HepG2 (cell line): Measurements from ENCODE around the gene GNG7. TPM values are rescaled to one million over a fixed set of nuclear protein-coding genes. Genes with fewer than 3 reads are reported as not detected.

ENCODE experiments used
- CEBPG ChIP-seq: IDR thresholded peaks from 2 replicates; pipeline ENCODE4 v1.6.1; 2016
- DPF2 ChIP-seq: sonication (generic); formaldehyde crosslinking; IDR thresholded peaks from 2 replicates; pipeline ENCODE4 v1.4.0; 2020; ENCODE audit warnings: mild to moderate bottlenecking, low read depth, missing genetic modification reagents, borderline replicate concordance
- GABPA ChIP-seq, 2 experiments: IDR thresholded peaks; 2 replicates each; pipeline ENCODE4 v1.6.1; 2011 to 2016; ENCODE audit warnings: low read depth in 2 of 2, low read length in 1 of 2, missing biosample characterization in 1 of 2, missing genetic modification characterization in 1 of 2
- HNRNPUL1 ChIP-seq: fragments of 200-400 bp; formaldehyde crosslinking; IDR thresholded peaks from 2 replicates; pipeline ENCODE4 v1.6.1; 2017; ENCODE audit warnings: low read depth, mild to moderate bottlenecking, low read length, moderate library complexity
- MYC ChIP-seq: sonication (generic); formaldehyde crosslinking; IDR thresholded peaks from 2 replicates; pipeline ENCODE4 v1.9.0; 2021; ENCODE audit warnings: missing genetic modification reagents, borderline replicate concordance
- TOPORS ChIP-seq: sonication (generic); formaldehyde crosslinking; IDR thresholded peaks from 2 replicates; pipeline ENCODE4 v1.8.0; 2023; ENCODE audit warnings: mild to moderate bottlenecking, missing genetic modification reagents
- TSC22D2 ChIP-seq: sonication (generic); formaldehyde crosslinking; IDR thresholded peaks from 2 replicates; pipeline ENCODE4 v1.5.1; 2020; ENCODE audit warnings: missing genetic modification reagents, mild to moderate bottlenecking, borderline replicate concordance
- YEATS2 ChIP-seq: sonication (generic); formaldehyde crosslinking; IDR thresholded peaks from 2 replicates; pipeline ENCODE4 v1.4.0; 2020; ENCODE audit warnings: missing genetic modification reagents, borderline replicate concordance
- YEATS4 ChIP-seq: sonication (generic); formaldehyde crosslinking; IDR thresholded peaks from 2 replicates; pipeline ENCODE4 v1.4.0; 2020; ENCODE audit warnings: missing genetic modification reagents, borderline replicate concordance
- ZNF24 ChIP-seq: fragments of 450-650 bp; IDR thresholded peaks from 2 replicates; pipeline ENCODE4 v1.6.1; 2017; ENCODE audit warnings: antibody characterized with exemption, mild to moderate bottlenecking
- ZNF607 ChIP-seq: sonication (generic); formaldehyde crosslinking; IDR thresholded peaks from 2 replicates; pipeline ENCODE4 v1.5.1; 2020; ENCODE audit warnings: missing genetic modification reagents, mild to moderate bottlenecking, borderline replicate concordance
- ZNF891 ChIP-seq: sonication (generic); formaldehyde crosslinking; IDR thresholded peaks from 2 replicates; pipeline ENCODE4 v1.5.0; 2020; ENCODE audit warnings: mild to moderate bottlenecking, missing genetic modification reagents
- ZSCAN30 ChIP-seq: sonication (generic); formaldehyde crosslinking; IDR thresholded peaks from 2 replicates; pipeline ENCODE4 v1.5.0; 2020; ENCODE audit warnings: mild to moderate bottlenecking, missing genetic modification reagents
- polyA plus RNA-seq, 8 experiments: library from polyadenylated mRNA; depleted of rRNA in 3 of 8; stranded (reverse) in 7 of 8; unstranded in 1 of 8; fragments of >200 nt; fragmentation: Illumina TruSeq in 4 of 8; extraction: Trizol in 4 of 8; gene quantifications; 2 replicates each; pipeline versions ENCODE4 v1.2.1 to v1.2.3, GENCODE V29; 2011 to 2016; ENCODE audit warnings: low read depth in 4 of 8, missing spikeins in 1 of 8, mixed read lengths in 1 of 8; ENCODE audit not compliant: insufficient read depth in 1 of 8
- total RNA-seq, 5 experiments: library from RNA; depleted of rRNA; stranded (reverse); fragments of >200 nt; fragmentation: Illumina TruSeq; extraction: Trizol; gene quantifications; 2 replicates each; pipeline ENCODE4 v1.2.3, GENCODE V29; 2016; ENCODE audit warnings: low read depth in 1 of 5
- TF ChIP-seq, protein P1 (sequence below): IDR thresholded peaks from 2 replicates; pipeline ENCODE4 v1.6.1; 2016; ENCODE audit warnings: control low read depth
- TF ChIP-seq, protein P2 (sequence below): sonication (generic); formaldehyde crosslinking; IDR thresholded peaks from 2 replicates; pipeline ENCODE4 v1.5.0; 2020; ENCODE audit warnings: mild to moderate bottlenecking, missing genetic modification reagents
- TF ChIP-seq, protein P3 (sequence below): IDR thresholded peaks from 2 replicates; pipeline ENCODE4 v1.6.1; 2018; ENCODE audit warnings: missing genetic modification reagents, mild to moderate bottlenecking, missing compliant biosample characterization
- TF ChIP-seq, protein P4 (sequence below): sonication (generic); formaldehyde crosslinking; IDR thresholded peaks from 2 replicates; pipeline ENCODE4 v1.5.0; 2020; ENCODE audit warnings: missing genetic modification reagents
- TF ChIP-seq, protein P5 (sequence below): sonication (generic); formaldehyde crosslinking; IDR thresholded peaks from 2 replicates; pipeline ENCODE4 v1.4.0; 2020; ENCODE audit warnings: missing genetic modification reagents
- TF ChIP-seq, protein P6 (sequence below): sonication (generic); formaldehyde crosslinking; IDR thresholded peaks from 2 replicates; pipeline ENCODE4 v1.8.1; 2023; ENCODE audit warnings: missing genetic modification reagents, mild to moderate bottlenecking, borderline replicate concordance

GNG7 gene
- total and polyA plus RNA-seq, 2 of the 13 experiments (the other 11 are each of a cell fraction or from before 2014, with no cell fraction given) = 1.4 to 3.3 TPM

DNA sequence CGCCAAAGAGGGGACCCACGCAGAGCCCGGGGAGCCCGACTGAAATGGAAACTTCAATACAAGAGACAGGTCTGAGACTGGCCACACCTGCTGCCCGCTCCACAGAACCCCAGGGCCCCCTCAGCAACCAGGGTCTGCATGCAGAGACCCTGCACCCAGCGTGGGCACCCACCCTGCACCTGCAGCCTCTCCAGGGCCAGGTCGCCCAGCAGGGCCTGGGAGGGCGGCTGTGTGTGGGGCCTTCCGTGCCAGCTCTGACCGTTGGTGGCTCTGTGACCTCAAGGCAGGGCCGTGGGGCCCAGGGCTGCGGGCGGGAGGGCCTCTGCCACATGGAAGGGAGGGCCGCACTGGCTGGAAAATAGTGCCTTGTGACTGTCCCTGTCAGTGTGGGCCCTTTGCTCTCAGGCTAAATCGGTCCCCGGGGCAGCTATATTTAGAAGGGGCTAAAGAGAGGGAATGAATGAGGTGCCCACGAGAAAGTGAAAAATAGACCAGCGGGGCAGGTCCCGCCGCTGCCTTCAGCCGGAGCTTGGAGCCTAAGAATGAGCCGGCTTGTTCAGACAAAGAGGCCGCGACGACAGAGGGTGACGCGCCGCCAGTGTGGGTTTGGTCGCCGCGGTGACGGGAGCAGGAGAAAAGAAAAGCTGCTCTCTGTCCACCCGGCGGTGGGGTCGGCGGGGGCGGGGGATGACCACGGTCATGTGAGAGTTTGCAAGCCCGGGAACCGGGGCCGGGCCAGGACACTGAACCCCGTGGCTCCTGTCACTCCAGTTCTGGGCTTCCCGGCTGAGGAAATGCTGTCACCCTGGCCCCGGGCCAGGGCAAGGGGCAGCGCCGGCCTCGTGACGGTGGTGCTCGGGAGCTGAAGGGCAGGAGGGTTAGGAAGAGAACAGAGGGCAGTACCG lies 156.1 kb downstream of the GNG7 start (continued):
- peak; percentile 6; the same call in 1 of the 2 replicates for TF ChIP-seq DPF2 (CRISPR knock-in tag)
- TF ChIP-seq, protein P1, sequence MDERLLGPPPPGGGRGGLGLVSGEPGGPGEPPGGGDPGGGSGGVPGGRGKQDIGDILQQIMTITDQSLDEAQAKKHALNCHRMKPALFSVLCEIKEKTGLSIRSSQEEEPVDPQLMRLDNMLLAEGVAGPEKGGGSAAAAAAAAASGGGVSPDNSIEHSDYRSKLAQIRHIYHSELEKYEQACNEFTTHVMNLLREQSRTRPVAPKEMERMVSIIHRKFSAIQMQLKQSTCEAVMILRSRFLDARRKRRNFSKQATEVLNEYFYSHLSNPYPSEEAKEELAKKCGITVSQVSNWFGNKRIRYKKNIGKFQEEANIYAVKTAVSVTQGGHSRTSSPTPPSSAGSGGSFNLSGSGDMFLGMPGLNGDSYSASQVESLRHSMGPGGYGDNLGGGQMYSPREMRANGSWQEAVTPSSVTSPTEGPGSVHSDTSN = peak; percentile 50; the same call in 1 of the 2 replicates
- TF ChIP-seq, protein P2, sequence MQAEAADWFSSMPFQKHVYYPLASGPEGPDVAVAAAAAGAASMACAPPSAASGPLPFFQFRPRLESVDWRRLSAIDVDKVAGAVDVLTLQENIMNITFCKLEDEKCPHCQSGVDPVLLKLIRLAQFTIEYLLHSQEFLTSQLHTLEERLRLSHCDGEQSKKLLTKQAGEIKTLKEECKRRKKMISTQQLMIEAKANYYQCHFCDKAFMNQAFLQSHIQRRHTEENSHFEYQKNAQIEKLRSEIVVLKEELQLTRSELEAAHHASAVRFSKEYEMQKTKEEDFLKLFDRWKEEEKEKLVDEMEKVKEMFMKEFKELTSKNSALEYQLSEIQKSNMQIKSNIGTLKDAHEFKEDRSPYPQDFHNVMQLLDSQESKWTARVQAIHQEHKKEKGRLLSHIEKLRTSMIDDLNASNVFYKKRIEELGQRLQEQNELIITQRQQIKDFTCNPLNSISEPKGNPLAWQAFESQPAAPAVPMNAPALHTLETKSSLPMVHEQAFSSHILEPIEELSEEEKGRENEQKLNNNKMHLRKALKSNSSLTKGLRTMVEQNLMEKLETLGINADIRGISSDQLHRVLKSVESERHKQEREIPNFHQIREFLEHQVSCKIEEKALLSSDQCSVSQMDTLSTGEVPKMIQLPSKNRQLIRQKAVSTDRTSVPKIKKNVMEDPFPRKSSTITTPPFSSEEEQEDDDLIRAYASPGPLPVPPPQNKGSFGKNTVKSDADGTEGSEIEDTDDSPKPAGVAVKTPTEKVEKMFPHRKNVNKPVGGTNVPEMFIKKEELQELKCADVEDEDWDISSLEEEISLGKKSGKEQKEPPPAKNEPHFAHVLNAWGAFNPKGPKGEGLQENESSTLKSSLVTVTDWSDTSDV (CRISPR knock-in tag) = no peak
- no peak for TF ChIP-seq TSC22D2 (CRISPR knock-in tag)
- no peak for TF ChIP-seq ZSCAN30 (CRISPR knock-in tag)
- TF ChIP-seq ZNF891 = no peak
- TF ChIP-seq, protein P3, sequence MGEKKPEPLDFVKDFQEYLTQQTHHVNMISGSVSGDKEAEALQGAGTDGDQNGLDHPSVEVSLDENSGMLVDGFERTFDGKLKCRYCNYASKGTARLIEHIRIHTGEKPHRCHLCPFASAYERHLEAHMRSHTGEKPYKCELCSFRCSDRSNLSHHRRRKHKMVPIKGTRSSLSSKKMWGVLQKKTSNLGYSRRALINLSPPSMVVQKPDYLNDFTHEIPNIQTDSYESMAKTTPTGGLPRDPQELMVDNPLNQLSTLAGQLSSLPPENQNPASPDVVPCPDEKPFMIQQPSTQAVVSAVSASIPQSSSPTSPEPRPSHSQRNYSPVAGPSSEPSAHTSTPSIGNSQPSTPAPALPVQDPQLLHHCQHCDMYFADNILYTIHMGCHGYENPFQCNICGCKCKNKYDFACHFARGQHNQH = 0 out of 2 replicates have a peak, but pooled peaks have one; percentile 72
- TF ChIP-seq, protein P4, sequence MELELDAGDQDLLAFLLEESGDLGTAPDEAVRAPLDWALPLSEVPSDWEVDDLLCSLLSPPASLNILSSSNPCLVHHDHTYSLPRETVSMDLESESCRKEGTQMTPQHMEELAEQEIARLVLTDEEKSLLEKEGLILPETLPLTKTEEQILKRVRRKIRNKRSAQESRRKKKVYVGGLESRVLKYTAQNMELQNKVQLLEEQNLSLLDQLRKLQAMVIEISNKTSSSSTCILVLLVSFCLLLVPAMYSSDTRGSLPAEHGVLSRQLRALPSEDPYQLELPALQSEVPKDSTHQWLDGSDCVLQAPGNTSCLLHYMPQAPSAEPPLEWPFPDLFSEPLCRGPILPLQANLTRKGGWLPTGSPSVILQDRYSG (CRISPR knock-in tag) = no peak
- TF ChIP-seq YEATS4 (CRISPR knock-in tag) = peak; percentile 54; the same call in 1 of the 2 replicates
- peak; percentile 70; the same call in 1 of the 2 replicates for TF ChIP-seq ZNF607 (CRISPR knock-in tag)
- no peak for TF ChIP-seq YEATS2 (CRISPR knock-in tag)
- no peak for TF ChIP-seq GABPA (IDR thresholded peaks at IDR 0.05; ENCODE audit: low read depth, low read length)
- 0 out of 2 replicates have a peak, but pooled peaks have one; percentile 41 for TF ChIP-seq GABPA (CRISPR knock-in tag; IDR thresholded peaks at IDR 0.05; ENCODE audit: low read depth)
- TF ChIP-seq, protein P5, sequence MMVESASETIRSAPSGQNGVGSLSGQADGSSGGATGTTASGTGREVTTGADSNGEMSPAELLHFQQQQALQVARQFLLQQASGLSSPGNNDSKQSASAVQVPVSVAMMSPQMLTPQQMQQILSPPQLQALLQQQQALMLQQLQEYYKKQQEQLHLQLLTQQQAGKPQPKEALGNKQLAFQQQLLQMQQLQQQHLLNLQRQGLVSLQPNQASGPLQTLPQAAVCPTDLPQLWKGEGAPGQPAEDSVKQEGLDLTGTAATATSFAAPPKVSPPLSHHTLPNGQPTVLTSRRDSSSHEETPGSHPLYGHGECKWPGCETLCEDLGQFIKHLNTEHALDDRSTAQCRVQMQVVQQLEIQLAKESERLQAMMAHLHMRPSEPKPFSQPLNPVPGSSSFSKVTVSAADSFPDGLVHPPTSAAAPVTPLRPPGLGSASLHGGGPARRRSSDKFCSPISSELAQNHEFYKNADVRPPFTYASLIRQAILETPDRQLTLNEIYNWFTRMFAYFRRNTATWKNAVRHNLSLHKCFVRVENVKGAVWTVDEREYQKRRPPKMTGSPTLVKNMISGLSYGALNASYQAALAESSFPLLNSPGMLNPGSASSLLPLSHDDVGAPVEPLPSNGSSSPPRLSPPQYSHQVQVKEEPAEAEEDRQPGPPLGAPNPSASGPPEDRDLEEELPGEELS (CRISPR knock-in tag) = peak; percentile 51
- TF ChIP-seq MYC (CRISPR knock-in tag) = peak; percentile 75
- TF ChIP-seq, protein P6, sequence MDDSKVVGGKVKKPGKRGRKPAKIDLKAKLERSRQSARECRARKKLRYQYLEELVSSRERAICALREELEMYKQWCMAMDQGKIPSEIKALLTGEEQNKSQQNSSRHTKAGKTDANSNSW (CRISPR knock-in tag) = peak; percentile 58; the same call in 1 of the 2 replicates
- TF ChIP-seq HNRNPUL1 = no peak
- TF ChIP-seq CEBPG (CRISPR knock-in tag) = no peak
- peak; percentile 74; the same call in 1 of the 2 replicates for TF ChIP-seq TOPORS (CRISPR knock-in tag)
- no peak for TF ChIP-seq ZNF24
